Esophagus squamous epithelium (tissue), 4 donors: ENCODE data around the gene TMEM131L.

Experiments used
- CTCF ChIP-seq, 6 experiments: fragments of 450-650 bp in 4 of 6; fragments of 200-600 bp in 2 of 6; sonication (generic) in 2 of 6; IDR thresholded peaks; one replicate each; pipeline ENCODE4 v1.5.1; 2016 to 2019; ENCODE audit warnings: antibody characterized with exemption in 6 of 6, mild to moderate bottlenecking in 4 of 6, moderate library complexity in 4 of 6
- POLR2A ChIP-seq, 4 donors: fragments of 450-650 bp; IDR thresholded peaks; one replicate each; pipeline ENCODE4 v1.6.1; 2017; ENCODE audit warnings: antibody characterized with exemption in 4 of 4, mild to moderate bottlenecking in 4 of 4, moderate library complexity in 3 of 4

- no peak for TF ChIP-seq CTCF (IDR thresholded peaks at IDR 0.05)
- TF ChIP-seq POLR2A (IDR thresholded peaks at IDR 0.05): no peak
Observed at GRCh38 chr4:153668647-153669046, 202.5 kb downstream of the TMEM131L start.
